Measurements from ENCODE around the gene DHRS3.
A peak's percentile ranks its signal among the peaks of the same experiment; 100 is the strongest.

The DHRS3 gene

GRCh38 chr1:12616709-12617373 is 1.2 kb downstream of the DHRS3 start:
- TF ChIP-seq TAF1 (IDR thresholded peaks at IDR 0.05; ENCODE audit: borderline replicate concordance, insufficient read depth, low read length) (no peak), POLR2AphosphoS5 (IDR thresholded peaks at IDR 0.05; ENCODE audit: low read depth, low read length) (no peak), SIN3A (IDR thresholded peaks at IDR 0.05; ENCODE audit: borderline replicate concordance, insufficient read depth, low read length) (no peak), FOXP2 (optimal IDR thresholded peaks at IDR 0.05; ENCODE audit: borderline replicate concordance, extremely low read depth, extremely low read length, insufficient read depth) (no peak), REST (IDR thresholded peaks at IDR 0.05; ENCODE audit: insufficient read depth in 1 of 2, low read depth in 2 of 2, low read length in 2 of 2) (no peak)

GRCh38 chr1:12615865-12616708 is 1.9 kb downstream of the DHRS3 start:
- TF ChIP-seq FOXP2 (optimal IDR thresholded peaks at IDR 0.05; ENCODE audit: borderline replicate concordance, extremely low read depth, extremely low read length, insufficient read depth) (no peak), SIN3A (IDR thresholded peaks at IDR 0.05; ENCODE audit: borderline replicate concordance, insufficient read depth, low read length) (peak; percentile 14; the same call in 1 of the 2 replicates)

GRCh38 chr1:12615159-12615864 is 2.7 kb downstream of the DHRS3 start:
- TF ChIP-seq POLR2AphosphoS5 (IDR thresholded peaks at IDR 0.05; ENCODE audit: low read depth, low read length) (peak; percentile 21; the same call in 1 of the 2 replicates), REST (IDR thresholded peaks at IDR 0.05; ENCODE audit: insufficient read depth in 1 of 2, low read depth in 2 of 2, low read length in 2 of 2) (no peak), TAF1 (IDR thresholded peaks at IDR 0.05; ENCODE audit: borderline replicate concordance, insufficient read depth, low read length) (no peak; the same call in 1 of the 2 replicates), FOXP2 (optimal IDR thresholded peaks at IDR 0.05; ENCODE audit: borderline replicate concordance, extremely low read depth, extremely low read length, insufficient read depth) (no peak), SIN3A (IDR thresholded peaks at IDR 0.05; ENCODE audit: borderline replicate concordance, insufficient read depth, low read length) (no peak)

- TF ChIP-seq FOXP2 (optimal IDR thresholded peaks at IDR 0.05; ENCODE audit: borderline replicate concordance, extremely low read depth, extremely low read length, insufficient read depth) (no peak), TAF1 (IDR thresholded peaks at IDR 0.05; ENCODE audit: borderline replicate concordance, insufficient read depth, low read length) (no peak), REST (IDR thresholded peaks at IDR 0.05; ENCODE audit: insufficient read depth in 1 of 2, low read depth in 2 of 2, low read length in 2 of 2) (no peak), SIN3A (IDR thresholded peaks at IDR 0.05; ENCODE audit: borderline replicate concordance, insufficient read depth, low read length) (no peak), POLR2AphosphoS5 (IDR thresholded peaks at IDR 0.05; ENCODE audit: low read depth, low read length) (no peak)
These were observed 3.4 kb downstream of the DHRS3 start for GRCh38 chr1:12614402-12615158.

GRCh38 chr1:12613180-12613579 is 4.8 kb downstream of the DHRS3 start:
- TF ChIP-seq FOXP2 (optimal IDR thresholded peaks at IDR 0.05; ENCODE audit: borderline replicate concordance, extremely low read depth, extremely low read length, insufficient read depth) (no peak), POLR2AphosphoS5 (IDR thresholded peaks at IDR 0.05; ENCODE audit: low read depth, low read length) (no peak), TAF1 (IDR thresholded peaks at IDR 0.05; ENCODE audit: borderline replicate concordance, insufficient read depth, low read length) (no peak), SIN3A (IDR thresholded peaks at IDR 0.05; ENCODE audit: borderline replicate concordance, insufficient read depth, low read length) (no peak), REST (IDR thresholded peaks at IDR 0.05; ENCODE audit: insufficient read depth in 1 of 2, low read depth in 2 of 2, low read length in 2 of 2) (no peak)
